ENCODE measurements around the gene PAFAH1B2. TPM values are rescaled to one million over a fixed set of nuclear protein-coding genes. Genes with fewer than 3 reads are reported as not detected.

PAFAH1B2 gene
- total and polyA plus RNA-seq, 2 of the 8 experiments (the other 6 are each of a cell fraction or from before 2014, with no cell fraction given), result 38.2 to 161 TPM

DNA sequence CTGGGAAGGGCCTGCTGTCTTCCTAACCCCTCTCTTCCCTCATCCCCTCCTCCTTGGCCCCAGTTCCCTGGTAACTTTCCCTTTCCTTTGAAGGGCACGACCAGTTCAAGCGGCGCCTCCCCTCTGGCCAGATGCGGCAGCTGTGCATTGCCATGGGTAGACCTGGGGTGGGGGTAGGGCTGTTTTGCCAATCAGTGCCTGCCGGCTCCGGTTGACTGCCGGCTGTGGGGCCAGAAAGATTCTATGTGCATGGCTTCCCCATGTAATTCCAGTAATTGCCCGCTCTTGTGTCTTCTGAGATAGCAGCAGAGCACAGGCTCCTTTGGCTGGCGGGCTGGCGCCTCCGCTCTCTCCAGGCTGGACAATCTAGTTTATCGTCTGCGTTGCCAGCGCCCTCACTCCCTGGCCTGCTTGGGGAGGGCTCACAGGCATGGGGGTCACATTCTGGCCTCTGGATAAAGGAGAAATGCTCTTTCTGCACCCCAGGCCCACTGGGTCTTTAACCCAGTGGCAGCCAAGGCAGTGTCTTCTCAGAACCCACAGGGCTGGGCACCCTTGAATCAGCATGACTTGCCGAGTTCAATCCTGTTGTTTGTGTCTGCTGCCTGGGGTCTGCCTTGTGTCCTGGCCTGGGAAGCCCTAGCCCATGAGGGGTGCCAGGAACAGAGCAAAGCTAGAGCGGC, 43.9 kb downstream of the PAFAH1B2 start (continued):
- TF ChIP-seq ZNF274 (IDR thresholded peaks at IDR 0.05; ENCODE audit: borderline replicate concordance, extremely low read depth, low read length) (no peak), HDAC6 (IDR thresholded peaks at IDR 0.05; ENCODE audit: low read depth, low read length) (no peak), SP1 (IDR thresholded peaks at IDR 0.05; ENCODE audit: low read depth, low read length) (no peak), CHD2 (IDR thresholded peaks at IDR 0.05; ENCODE audit: low read length) (no peak), RBBP5 (IDR thresholded peaks at IDR 0.05; ENCODE audit: borderline replicate concordance, low read depth, low read length) (no peak), EP300 (IDR thresholded peaks at IDR 0.05; ENCODE audit: borderline replicate concordance in 1 of 2, low read depth in 2 of 2, low read length in 2 of 2) (no peak), KDM1A (IDR thresholded peaks at IDR 0.05; ENCODE audit: borderline replicate concordance, low read length) (no peak), BRCA1 (IDR thresholded peaks at IDR 0.05; ENCODE audit: low read depth, low read length) (no peak)
- TF ChIP-seq, protein P1, sequence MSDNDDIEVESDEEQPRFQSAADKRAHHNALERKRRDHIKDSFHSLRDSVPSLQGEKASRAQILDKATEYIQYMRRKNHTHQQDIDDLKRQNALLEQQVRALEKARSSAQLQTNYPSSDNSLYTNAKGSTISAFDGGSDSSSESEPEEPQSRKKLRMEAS (IDR thresholded peaks at IDR 0.05), result no peak

All from H1 (cell line).